GM19099 (cell line): ENCODE measurements around the gene PTOV1.

Experiments
- POLR2A ChIP-seq: IDR thresholded peaks from 3 replicates; pipeline ENCODE4 v1.6.1; 2011; ENCODE audit warnings: low read depth; ENCODE audit not compliant: insufficient read length; ENCODE audit errors: extremely low read depth

Gene PTOV1

DNA sequence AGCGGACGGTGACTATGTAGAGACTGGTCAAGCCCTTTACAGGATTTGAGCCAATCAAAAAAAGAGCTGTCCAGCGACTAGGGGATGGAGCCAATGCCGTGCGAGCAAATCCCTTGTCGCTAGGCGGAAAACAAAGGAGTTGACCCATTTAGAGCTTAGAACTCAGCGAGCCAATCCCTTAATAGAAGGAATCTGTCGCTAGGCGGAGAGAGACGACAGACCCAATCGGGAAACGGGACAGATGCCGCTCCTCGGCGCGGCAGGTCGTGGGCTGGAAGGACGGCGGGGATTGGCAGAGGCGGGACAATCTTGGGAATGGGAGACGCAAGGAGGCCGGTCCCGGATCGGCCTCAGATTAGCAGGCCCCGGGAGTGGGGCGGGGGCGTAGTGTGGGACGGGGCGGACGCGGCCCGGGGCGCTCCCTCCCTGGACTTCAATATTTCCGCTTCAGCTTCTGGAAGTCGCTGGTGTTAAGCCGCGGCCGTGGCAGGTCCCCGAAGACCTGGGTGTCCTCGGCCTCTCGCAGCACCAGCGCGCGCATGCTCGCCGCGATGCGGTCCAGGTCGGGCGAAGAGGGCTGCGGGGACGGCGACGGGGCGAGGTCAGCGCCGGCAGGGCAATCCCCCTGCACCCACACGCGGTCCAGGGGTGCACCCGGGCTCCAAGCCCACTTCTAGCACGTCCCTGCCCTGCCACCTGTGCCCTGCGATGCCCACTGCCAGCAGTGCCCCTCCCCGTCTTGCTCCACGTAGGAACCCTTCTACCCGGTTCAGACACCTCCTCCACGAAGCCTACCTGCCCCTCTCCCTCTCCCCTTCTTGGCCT, 18.7 kb downstream of the PTOV1 start:
- TF ChIP-seq POLR2A, result peak; percentile 65

DNA sequence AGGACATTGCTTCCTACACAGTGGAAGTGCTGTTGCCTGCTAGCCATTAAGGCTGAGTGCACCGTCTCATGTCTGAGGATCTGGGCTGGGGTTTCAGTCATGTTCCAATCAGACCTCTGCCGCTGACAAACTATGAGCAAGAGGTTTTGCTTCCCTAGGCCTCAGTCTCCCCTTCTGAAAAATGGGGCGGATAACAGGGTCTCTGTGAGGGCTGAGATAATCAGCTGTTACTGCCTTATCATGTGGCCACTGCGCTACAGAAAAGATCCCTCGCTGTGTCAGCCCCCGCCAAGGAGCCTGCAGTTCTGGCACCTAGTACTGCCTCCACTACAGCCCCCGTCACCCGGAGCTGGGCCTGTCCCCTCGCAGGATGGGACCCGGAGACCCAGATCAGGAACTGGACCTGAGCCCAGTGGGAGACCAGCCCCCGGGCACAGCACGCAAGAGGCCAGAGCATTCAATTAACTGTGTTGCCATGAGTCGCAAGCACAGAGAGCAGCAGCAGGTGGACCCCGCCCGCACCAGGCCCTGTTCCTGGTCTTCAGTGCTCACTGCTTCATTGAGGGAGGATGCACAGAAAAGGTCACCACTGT, 19.4 kb downstream of the PTOV1 start:
- TF ChIP-seq POLR2A, result no peak

DNA sequence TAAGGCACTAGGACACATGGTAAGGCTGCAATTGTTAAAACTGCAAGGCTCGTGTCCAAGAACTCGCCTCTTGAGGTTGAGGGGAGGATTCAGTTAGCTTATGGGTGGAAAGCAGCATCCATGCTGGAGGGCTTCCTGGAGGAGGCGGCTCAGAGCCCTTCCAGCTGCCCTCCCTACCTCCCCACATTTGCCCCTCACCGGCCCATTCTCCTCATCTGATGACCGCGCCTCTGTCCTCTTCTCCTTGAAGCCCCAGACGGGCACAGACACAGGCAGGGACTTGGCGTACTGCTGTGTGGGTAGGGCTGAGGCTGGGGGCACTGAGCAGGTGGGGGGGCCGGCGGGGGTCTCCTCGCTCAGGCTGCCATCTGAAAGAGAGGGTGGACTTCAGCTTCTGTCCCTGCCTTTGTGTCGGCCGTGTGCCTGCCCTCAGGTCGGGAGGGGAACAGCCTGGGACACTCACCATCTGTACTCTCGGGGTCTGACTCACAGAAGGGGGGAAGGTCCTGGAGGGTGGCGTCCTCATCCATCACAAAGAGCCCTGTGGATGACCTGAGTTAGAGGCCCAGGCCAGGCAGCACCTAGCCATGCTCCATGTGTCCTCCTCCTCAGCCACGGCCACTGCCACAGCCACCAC, 20.5 kb downstream of the PTOV1 start:
- no peak for TF ChIP-seq POLR2A

DNA sequence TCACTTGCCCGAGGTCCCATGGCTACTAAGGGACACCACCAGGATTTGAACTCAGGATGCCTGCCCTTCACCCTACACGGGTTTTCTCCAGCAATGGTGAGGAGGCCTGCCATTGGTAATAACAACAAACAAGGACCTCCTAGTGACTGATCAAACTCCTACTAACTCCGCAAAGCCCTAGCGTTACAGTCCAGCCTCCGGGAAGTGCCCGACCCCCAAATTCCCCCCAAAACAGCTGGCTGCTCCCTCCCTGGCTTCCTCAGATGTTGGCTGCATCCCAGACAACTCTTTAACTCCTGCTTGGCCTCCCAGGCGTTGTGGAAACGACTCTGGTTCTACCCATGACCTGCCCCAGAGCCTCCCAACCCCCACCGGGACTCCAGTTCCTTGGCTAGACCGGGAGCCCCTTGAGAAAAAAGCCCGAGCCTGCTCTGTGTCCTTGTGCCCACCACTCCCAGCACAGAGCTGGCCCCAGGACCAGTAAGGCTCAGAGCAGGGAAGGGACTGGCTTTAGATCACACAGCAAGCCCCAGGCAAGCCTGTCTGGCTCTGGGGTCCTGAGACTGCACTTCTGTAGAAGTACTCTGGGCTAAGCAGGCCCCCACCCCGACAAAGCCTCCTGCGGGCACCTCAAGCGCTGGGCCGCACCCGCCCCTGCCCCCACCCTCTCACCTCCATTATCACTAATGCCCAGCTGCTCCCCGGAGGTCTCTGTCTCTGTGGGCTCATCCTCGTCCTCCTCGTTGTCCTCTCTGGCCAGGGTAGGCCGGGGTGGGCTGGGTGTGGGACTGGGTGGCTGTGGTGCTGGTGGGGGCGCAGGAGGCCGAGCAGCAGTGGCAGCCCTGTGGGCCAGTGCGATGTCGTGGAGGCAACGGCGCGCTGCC, 21.5 kb downstream of the PTOV1 start:
- no peak for TF ChIP-seq POLR2A

DNA sequence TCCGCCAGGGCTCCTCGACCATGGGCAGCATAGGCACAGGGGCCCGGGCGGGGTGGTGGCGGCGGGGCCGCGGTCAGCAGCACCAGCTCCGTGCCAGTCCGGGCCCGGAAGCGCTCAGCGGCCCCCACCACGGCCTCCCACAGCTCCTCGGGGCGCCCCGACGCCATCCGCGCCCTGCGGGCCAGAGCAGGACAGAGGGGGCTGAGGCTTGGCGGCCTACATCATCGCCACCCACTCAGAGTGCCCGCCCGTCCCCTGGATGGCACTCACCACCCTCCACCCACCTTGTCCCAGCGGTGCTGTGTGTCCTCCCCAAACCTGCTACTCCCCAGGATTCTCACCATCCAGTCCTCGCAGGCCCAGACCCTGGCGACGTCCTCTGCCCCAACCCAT, 22.2 kb downstream of the PTOV1 start:
- no peak for TF ChIP-seq POLR2A

DNA sequence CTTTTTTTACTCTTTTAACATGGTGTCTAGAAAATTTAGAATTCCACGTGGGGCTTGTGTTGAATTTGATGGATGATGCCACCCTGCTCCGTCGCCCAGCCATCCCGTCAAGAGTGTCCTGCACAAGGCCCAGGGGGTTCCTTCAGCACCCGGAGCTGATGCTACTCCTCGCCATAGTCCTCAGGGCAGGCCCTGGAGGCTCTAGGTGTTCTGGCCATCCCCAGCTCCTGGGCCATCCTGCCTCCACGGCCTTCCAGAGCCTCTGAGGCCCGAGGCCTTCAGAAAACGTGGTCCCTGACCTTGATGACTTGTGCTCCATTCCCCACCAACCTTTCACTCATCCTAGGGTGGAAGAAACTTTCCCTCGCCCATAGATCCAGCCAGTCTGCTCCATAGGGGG, 22.9 kb downstream of the PTOV1 start:
- no peak for TF ChIP-seq POLR2A

DNA sequence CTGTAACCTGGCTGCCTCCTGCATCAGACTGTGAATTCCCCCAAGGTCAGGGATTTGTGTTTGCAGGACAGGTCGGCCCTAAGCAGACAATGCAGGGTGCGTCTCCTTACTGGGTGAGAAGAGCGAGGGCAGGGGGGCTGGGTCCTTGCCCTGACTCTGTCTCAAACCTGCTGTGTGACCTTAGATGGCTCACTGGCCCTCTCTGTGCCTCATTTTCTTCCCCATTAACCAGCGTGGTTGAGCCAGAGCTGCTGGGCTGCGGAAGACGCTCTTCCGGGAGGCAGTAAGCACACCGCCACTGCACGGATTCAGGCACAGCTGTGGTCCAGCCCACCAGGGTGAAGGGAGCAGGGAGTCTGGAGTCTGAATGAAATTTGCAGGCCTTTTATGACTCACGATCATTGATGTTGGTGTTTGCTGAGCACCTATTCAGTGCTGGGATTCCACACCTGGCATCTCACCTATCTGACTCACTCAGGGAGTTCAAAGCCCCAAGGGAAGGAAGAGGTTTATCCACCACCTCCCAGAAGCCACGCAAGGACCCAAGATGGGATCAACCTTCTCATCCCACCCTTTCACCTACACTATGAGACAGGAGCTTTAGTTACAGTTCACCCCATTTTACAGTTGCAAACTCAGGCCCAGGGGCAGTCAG, 23.7 kb downstream of the PTOV1 start:
- TF ChIP-seq POLR2A, result no peak

DNA sequence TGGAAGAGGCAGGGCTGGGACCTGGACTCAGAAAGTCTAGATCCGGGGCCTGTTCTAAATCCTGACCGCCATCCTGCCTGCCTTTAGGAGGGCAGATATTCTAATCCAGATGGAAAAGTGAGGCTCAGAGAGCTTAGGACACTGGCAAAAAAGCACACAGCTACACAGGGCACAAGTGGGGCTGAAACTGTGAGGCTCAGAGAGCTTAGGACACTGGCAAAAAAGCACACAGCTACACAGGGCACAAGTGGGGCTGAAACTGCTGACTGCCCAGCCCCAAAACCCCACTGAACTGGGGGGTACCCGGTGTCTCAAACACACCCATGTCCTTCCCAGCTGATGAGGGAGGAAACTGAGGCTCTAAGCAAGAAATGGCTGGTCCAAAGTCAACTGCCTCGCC, 24.2 kb downstream of the PTOV1 start:
- no peak for TF ChIP-seq POLR2A

DNA sequence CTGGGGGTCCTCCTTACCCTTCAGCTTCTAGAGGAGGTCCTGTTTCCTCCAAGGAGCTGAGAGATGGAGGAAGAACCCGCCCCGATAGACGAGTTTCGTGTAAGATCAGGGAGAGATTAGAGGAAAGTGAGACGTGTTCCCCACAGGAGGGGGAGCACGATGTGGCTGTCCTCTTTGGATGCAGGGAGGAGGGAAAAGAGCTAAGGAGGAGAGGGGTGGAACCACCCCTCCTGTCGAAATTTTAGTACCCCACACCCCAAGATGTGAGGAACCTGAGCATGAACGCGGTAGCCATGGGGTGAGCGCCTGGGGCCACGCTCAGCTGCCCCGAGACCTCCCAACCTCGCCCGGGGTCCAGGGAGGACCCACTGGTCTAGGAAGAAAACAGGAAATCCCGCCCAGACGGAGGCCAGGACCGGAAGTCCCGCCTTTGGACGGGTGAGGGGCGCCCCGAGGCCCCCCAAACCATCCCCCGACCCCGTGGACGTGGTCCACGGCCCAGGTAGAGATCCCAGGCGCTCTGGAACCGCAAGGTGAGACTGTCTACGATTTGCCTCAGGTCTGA, 25.0 kb downstream of the PTOV1 start:
- peak; percentile 54 for TF ChIP-seq POLR2A

DNA sequence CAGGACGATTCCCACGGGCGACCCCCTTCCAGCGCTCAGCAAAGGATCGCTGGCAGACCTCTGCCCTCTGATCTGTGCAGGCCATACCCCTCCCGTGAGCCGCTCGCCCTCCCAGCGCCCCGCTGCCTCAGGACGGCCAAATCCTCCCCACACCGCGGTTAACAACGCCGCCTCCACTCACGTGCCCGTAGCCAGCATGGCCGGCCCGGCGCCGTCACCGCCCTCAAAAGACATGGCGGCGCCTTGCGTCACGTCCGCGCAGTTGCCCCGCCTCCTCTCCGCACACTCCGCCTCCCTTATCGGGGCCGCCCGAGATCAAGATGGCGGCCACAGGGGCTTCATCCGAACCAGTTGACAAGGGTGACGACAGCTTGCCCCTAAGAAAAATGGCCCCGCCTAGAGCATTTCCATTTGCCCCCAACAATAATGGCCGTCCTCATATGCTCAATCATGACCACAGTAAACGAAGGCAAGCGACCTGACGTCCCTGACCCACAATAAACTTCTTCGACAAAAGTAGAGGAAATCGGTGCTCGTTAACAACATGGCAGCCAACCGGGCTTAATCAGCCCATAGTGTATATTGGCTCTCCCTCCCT, 25.6 kb downstream of the PTOV1 start:
- peak; percentile 58 for TF ChIP-seq POLR2A

DNA sequence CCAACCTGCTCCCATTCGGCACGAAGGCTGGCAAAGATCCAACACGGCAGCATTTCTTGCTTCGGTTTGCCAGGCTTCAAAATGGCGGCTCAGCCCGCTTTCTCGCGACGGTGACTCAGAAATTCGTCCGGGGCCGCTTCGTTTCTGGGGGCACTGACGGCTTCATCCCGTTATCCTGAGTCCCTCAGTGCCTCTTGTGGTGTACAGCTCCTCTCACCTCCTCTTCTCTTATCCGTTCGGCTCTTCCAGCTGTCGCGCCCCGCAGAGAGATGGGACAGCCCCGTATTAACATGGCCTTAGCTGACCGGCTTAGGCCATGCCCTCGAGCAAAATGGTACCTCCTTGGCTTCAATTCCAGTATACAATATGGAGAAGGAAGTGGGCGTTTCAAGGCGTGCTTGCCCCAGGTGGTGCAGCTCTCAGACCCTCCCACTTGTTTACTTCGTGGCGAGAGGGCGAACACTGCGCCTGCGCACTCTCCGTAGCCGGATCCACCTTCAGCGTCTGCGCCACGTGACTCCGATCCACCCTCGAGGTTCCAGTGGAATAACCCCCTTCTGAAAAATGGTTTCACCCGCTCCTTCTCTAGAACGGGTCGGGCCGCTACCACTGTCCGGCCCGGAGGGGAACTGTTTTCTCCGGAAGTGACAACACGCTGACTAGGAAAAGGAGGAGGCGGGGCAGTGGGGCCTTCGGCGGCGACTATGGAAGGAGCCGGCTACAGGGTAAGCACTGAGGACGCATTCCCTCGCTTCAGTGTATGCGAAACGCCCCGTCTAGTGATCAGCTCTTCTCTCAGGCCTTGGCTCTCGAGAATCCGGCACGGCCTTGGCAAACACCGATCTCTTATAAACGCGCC, 26.3 kb downstream of the PTOV1 start, which contains the start of the genes AKT1S1 and TBC1D17:
Gene AKT1S1 (minus strand): TSS at position 336 of the 859 bp plus-strand sequence. CDS start 4,060 bp downstream, outside the sequence.
Gene TBC1D17 (plus strand): TSS at position 683 of the 859 bp plus-strand sequence. CDS start 22 bp downstream, at position 705.
- TF ChIP-seq POLR2A, result peak; percentile 60

DNA sequence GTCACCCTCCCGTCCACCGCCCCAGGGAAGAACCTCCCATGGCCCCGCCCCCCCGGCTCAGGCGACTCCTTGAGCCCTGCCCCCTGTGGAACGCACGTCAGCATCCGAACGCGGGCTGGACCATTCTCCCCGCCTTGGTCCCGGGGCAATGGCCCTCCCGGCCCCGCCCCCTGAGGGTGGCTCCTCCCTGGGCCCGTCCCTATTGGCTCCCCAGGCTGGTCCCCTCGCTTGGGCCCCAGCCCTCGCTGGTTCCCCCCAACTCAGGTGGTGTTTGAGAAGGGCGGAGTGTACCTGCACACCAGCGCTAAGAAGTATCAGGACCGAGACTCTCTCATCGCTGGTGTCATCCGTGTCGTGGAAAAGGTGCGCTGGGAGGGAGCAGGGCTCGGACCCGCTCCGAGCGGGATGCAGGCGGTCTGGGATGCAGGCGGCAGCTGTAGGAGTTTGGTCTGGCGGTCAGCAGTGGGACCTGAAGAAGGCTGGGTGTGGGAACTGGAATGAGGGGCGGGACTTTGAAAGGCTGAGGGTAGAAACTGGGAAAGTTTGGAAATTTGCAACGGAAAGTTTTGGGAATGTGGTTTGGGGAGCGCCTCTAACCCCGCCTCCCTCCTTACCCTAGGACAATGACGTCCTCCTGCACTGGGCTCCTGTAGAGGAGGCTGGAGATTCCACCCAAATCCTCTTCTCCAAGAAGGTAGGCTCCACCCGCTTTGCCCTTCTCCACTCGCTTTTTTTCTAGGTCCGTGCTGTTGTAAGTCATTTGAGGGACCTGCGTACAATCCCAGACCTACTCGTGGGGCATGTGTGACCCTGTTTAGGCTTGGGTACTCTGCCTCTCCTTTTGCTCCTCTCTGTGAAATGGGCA, 27.2 kb downstream of the PTOV1 start:
- peak; percentile 12 for TF ChIP-seq POLR2A

DNA sequence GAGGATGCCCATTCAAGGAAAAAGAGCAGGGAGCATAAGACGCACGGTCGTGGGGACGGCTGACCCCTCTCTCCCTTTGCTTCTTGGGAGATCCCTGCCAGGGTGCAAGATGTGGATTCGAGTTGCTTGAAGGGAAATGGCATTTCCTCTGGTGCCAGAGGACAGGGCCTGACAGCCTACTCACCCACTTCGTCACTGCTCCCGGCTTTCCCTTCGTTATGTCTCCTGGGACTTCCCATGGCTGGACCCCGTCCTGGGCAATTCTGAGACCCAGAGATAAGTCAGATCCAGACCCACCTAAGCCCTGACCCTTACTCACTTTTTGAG, 27.7 kb downstream of the PTOV1 start:
- TF ChIP-seq POLR2A, result no peak
